H1 (cell line): ENCODE data around the gene ZNF407. TPM values are rescaled to one million over a fixed set of nuclear protein-coding genes. Genes with fewer than 3 reads are reported as not detected.
A peak's percentile ranks its signal among the peaks of the same experiment; 100 is the strongest.

ENCODE experiments used
- CTCF ChIA-PET: fragments of 300-600 bp; sonication (Branson Sonifier 250); formaldehyde crosslinking; loops from one replicate; lab custom pipeline; 2021; ENCODE audit not compliant: partially characterized antibody; lab: Charles Lee
- POLR2A ChIA-PET: fragments of 300-600 bp; sonication (Branson Sonifier 250); formaldehyde crosslinking; loops from one replicate; lab custom pipeline; 2021; ENCODE audit warnings: inconsistent platforms; ENCODE audit not compliant: partially characterized antibody; lab: Charles Lee
- DNase-seq, 2 experiments: peaks; one replicate each; pipeline versions ENCODE4 v3.0.0 to v3.0.0-alpha.2; 2010 to 2022; ENCODE audit warnings: low spot score in 2 of 2, low read depth in 1 of 2, mixed read lengths in 1 of 2
- FAIRE-seq: peaks from 2 replicates; lab custom pipeline; 2011; peaks lifted over from hg19 to GRCh38; lab: Jason Lieb, UNC
- H2AFZ ChIP-seq: 2 replicates; pipeline ENCODE4 v1.8.1; 2012; ENCODE audit warnings: low read length, inconsistent platforms
- H2AK5ac ChIP-seq: 2 replicates; pipeline ENCODE4 v1.6.1; 2013; ENCODE audit warnings: low read depth, low read length
- H2BK120ac ChIP-seq: replicated peaks from 2 replicates; pipeline ENCODE3; 2013; ENCODE audit warnings: low read depth, low read length, inconsistent platforms
- H2BK12ac ChIP-seq: 2 replicates; pipeline ENCODE4 v1.6.1; 2013; ENCODE audit warnings: low read depth, low read length
- H2BK15ac ChIP-seq: 2 replicates; pipeline ENCODE4 v1.6.1; 2013; ENCODE audit warnings: low read length
- H2BK20ac ChIP-seq: 2 replicates; pipeline ENCODE4 v1.6.1; 2013; ENCODE audit warnings: low read length
- H2BK5ac ChIP-seq: 2 replicates; pipeline ENCODE4 v1.6.1; 2013; ENCODE audit warnings: low read depth, low read length
- H3K14ac ChIP-seq: 2 replicates; pipeline ENCODE4 v1.6.1; 2013; ENCODE audit warnings: inconsistent platforms; ENCODE audit not compliant: insufficient read length
- H3K18ac ChIP-seq: 2 replicates; pipeline ENCODE4 v1.6.1; 2013; ENCODE audit warnings: low read length; ENCODE audit errors: extremely low read depth
- H3K23ac ChIP-seq: 2 replicates; pipeline ENCODE4 v1.6.1; 2013; ENCODE audit warnings: inconsistent platforms; ENCODE audit not compliant: insufficient read length
- H3K23me2 ChIP-seq: 2 replicates; pipeline ENCODE4 v1.6.1; 2013; ENCODE audit warnings: low read depth, low read length
- H3K27ac ChIP-seq: 2 replicates; pipeline ENCODE4 v1.6.1; 2011; ENCODE audit warnings: low read depth, low read length, inconsistent platforms
- H3K27me3 ChIP-seq, 4 experiments: replicated peaks in 1 of 4; 1 replicate in 1 of 4; 2 replicates in 3 of 4; pipeline versions ENCODE4 v1.6.1 to v1.8.1; 2011 to 2013; ENCODE audit warnings: low read length in 3 of 4, mild to moderate bottlenecking in 3 of 4, inconsistent platforms in 2 of 4, mixed read lengths in 2 of 4, moderate library complexity in 1 of 4; ENCODE audit not compliant: control insufficient read depth in 3 of 4, insufficient read depth in 3 of 4; ENCODE audit errors: extremely low read depth in 1 of 4
- H3K36me3 ChIP-seq, 4 experiments: 2 replicates each; pipeline versions ENCODE4 v1.6.1 to v1.8.1; 2011 to 2013; ENCODE audit warnings: mild to moderate bottlenecking in 4 of 4, low read length in 3 of 4, moderate library complexity in 2 of 4, control low read depth in 1 of 4, inconsistent platforms in 1 of 4; ENCODE audit not compliant: insufficient read depth in 4 of 4, control insufficient read depth in 2 of 4
- H3K4ac ChIP-seq: replicated peaks from 2 replicates; pipeline ENCODE3; 2013; ENCODE audit warnings: low read length, low read depth, mixed read lengths, inconsistent platforms; ENCODE audit not compliant: insufficient read length
- H3K4me1 ChIP-seq, 4 experiments: replicated peaks in 1 of 4; 1 replicate in 1 of 4; 2 replicates in 3 of 4; pipeline versions ENCODE4 v1.6.1 to v1.8.1; 2011 to 2013; ENCODE audit warnings: low read length in 3 of 4, inconsistent platforms in 2 of 4, mixed read lengths in 1 of 4; ENCODE audit not compliant: insufficient read depth in 4 of 4, control insufficient read depth in 3 of 4
- H3K4me2 ChIP-seq, 2 experiments: 2 replicates each; pipeline versions ENCODE4 v1.6.1 to v1.8.1; 2011 to 2013; ENCODE audit warnings: low read depth in 2 of 2, low read length in 2 of 2, control low read depth in 1 of 2, inconsistent platforms in 1 of 2, mild to moderate bottlenecking in 1 of 2; ENCODE audit not compliant: insufficient read depth in 1 of 2
- H3K4me3 ChIP-seq, 4 experiments: fragments of 200-600, 300-600 bp in 1 of 4; sonication (generic), shearing (Covaris generic), sonication (Bioruptor Twin) in 1 of 4; 2 replicates each; pipeline versions ENCODE4 v1.5.1 to v1.8.1; 2011 to 2016; ENCODE audit warnings: low read length in 4 of 4, low read depth in 3 of 4, control low read depth in 2 of 4, inconsistent platforms in 2 of 4, mild to moderate bottlenecking in 2 of 4, mixed read lengths in 1 of 4, moderate library complexity in 1 of 4; ENCODE audit not compliant: insufficient read depth in 2 of 4; ENCODE audit errors: extremely low read depth in 1 of 4
- H3K56ac ChIP-seq: replicated peaks from 2 replicates; pipeline ENCODE3; 2013; ENCODE audit warnings: low read depth, mild to moderate bottlenecking, mixed read lengths, low read length, inconsistent platforms; ENCODE audit not compliant: insufficient read length
- H3K79me1 ChIP-seq: 2 replicates; pipeline ENCODE4 v1.6.1; 2013; ENCODE audit warnings: low read depth, low read length, control low read depth
- H3K79me2 ChIP-seq, 2 experiments: 2 replicates each; pipeline versions ENCODE4 v1.6.1 to v1.8.1; 2012 to 2013; ENCODE audit warnings: low read length in 2 of 2, mild to moderate bottlenecking in 2 of 2, inconsistent platforms in 1 of 2; ENCODE audit not compliant: insufficient read depth in 2 of 2, control insufficient read depth in 1 of 2
- H3K9ac ChIP-seq, 4 experiments: replicated peaks in 1 of 4; 1 replicate in 1 of 4; 2 replicates in 3 of 4; pipeline versions ENCODE4 v1.6.1 to v1.8.1; 2011 to 2013; ENCODE audit warnings: low read depth in 3 of 4, low read length in 3 of 4, control low read depth in 2 of 4, mild to moderate bottlenecking in 2 of 4, moderate library complexity in 2 of 4, inconsistent platforms in 1 of 4; ENCODE audit errors: extremely low read depth in 1 of 4
- H3K9me3 ChIP-seq, 2 experiments: 2 replicates each; pipeline versions ENCODE4 v1.6.1 to v1.8.1; 2012 to 2013; ENCODE audit warnings: mild to moderate bottlenecking in 2 of 2, moderate library complexity in 2 of 2, control low read depth in 1 of 2, inconsistent platforms in 1 of 2, low read depth in 1 of 2, low read length in 1 of 2, mixed read lengths in 1 of 2; ENCODE audit not compliant: insufficient read depth in 2 of 2
- H4K20me1 ChIP-seq, 2 experiments: replicated peaks in 1 of 2; 2 replicates each; pipeline versions ENCODE3 to v1.8.1; 2011 to 2013; ENCODE audit warnings: inconsistent platforms in 2 of 2, low read length in 2 of 2, mild to moderate bottlenecking in 1 of 2; ENCODE audit not compliant: insufficient read depth in 2 of 2, control insufficient read depth in 1 of 2
- H4K5ac ChIP-seq: 2 replicates; pipeline ENCODE4 v1.6.1; 2013; ENCODE audit warnings: low read length, low read depth, mixed read lengths, inconsistent platforms; ENCODE audit not compliant: insufficient read length
- H4K8ac ChIP-seq: 2 replicates; pipeline ENCODE4 v1.8.0; 2013; ENCODE audit warnings: mild to moderate bottlenecking, moderate library complexity, low read length, inconsistent platforms; ENCODE audit not compliant: insufficient read depth; ENCODE audit errors: extremely low read depth
- H4K91ac ChIP-seq: replicated peaks from 2 replicates; pipeline ENCODE3; 2013; ENCODE audit warnings: low read length, mixed read lengths, inconsistent platforms; ENCODE audit not compliant: insufficient read length
- CTBP2 ChIP-seq: IDR thresholded peaks from 2 replicates; pipeline ENCODE4 v1.7.0; 2011; ENCODE audit warnings: borderline replicate concordance, mild to moderate bottlenecking, moderate library complexity, mixed read lengths, low read length; ENCODE audit not compliant: insufficient read depth, insufficient read length
- EGR1 ChIP-seq: IDR thresholded peaks from 2 replicates; pipeline ENCODE4 v1.6.1; 2011; ENCODE audit warnings: low read depth, low read length, borderline replicate concordance
- KDM1A ChIP-seq: fragments of 200-600, 300-600 bp; sonication (generic); IDR thresholded peaks from 2 replicates; pipeline ENCODE4 v1.7.1; 2016; ENCODE audit warnings: mild to moderate bottlenecking, low read length, borderline replicate concordance
- MAX ChIP-seq: IDR thresholded peaks from 2 replicates; pipeline ENCODE4 v1.6.1; 2012; ENCODE audit warnings: inconsistent platforms
- POLR2A ChIP-seq, 2 experiments: IDR thresholded peaks; 1 replicate in 1 of 2; 2 replicates in 1 of 2; pipeline ENCODE4 v1.6.1; 2011; ENCODE audit warnings: low read depth in 2 of 2, low read length in 2 of 2, mild to moderate bottlenecking in 2 of 2; ENCODE audit errors: control extremely low read depth in 1 of 2
- RNF2 ChIP-seq: fragments of 200-900, 300-1000 bp; sonication (generic); IDR thresholded peaks from 2 replicates; pipeline ENCODE4 v1.7.1; 2016; ENCODE audit warnings: borderline replicate concordance, low read depth, mild to moderate bottlenecking, antibody characterized with exemption, low read length; ENCODE audit not compliant: poor library complexity, severe bottlenecking; ENCODE audit errors: missing control alignments
- TBP ChIP-seq: IDR thresholded peaks from 2 replicates; pipeline ENCODE4 v1.6.1; 2011; ENCODE audit warnings: low read depth, low read length, improper control_type of control experiment
- WGBS, 2 experiments: shearing (Covaris generic) in 1 of 2; methylation state at CpG; one replicate each; pipeline versions ENCODE4 v1.1.6 to v1.1.7; 2013 to 2015; ENCODE audit warnings: low lambda C conversion rate in 2 of 2, mixed read lengths in 2 of 2, inconsistent platforms in 1 of 2, low coverage in 1 of 2, missing lambda C conversion rate in 1 of 2; ENCODE audit not compliant: insufficient replicate concordance in 2 of 2, insufficient coverage in 1 of 2, insufficient read length in 1 of 2; ENCODE audit errors: extremely low coverage in 1 of 2, missing lambda C conversion rate in 1 of 2; 5-methylcytosine and 5-hydroxymethylcytosine counted together
- polyA plus RNA-seq, 7 experiments: library from polyadenylated mRNA; depleted of rRNA in 3 of 7; stranded (reverse) in 5 of 7; unstranded in 2 of 7; fragments of >200 nt in 5 of 7; fragments of 200-250 nt in 2 of 7; gene quantifications; 1 replicate in 5 of 7; 2 replicates in 1 of 7; 4 replicates in 1 of 7; pipeline versions ENCODE4 v1.2.1 to v1.2.3, GENCODE V29; 2011 to 2013; ENCODE audit warnings: missing spikeins in 2 of 7, mixed read lengths in 2 of 7
- total RNA-seq: library from RNA; stranded (reverse); fragmentation: NEBNext Ultra II Directional; extraction: Animal tissue kit (Norgen Biotek cat#: 25700); gene quantifications from 2 replicates; pipeline ENCODE4 v1.2.1, GENCODE V29; 2021

Gene ZNF407
- total and polyA plus RNA-seq, 2 of the 8 experiments (the other 6 are each of a cell fraction or from before 2014, with no cell fraction given): 1.5 to 6.8 TPM

GRCh38 chr18:75089748-75090327 is 492.2 kb downstream of the ZNF407 start:
- Histone ChIP-seq H3K79me1 (no peaks in the 10 kb centered on the region), H3K4me3 (no peak overlapping the region), H3K14ac (no peak overlapping the region), H3K4me2 (no peak overlapping the region), H3K79me2 (no peaks in the 10 kb centered on the region), H4K5ac (no peak overlapping the region), H2BK12ac (peak overlapping the region; percentile 80; the same call in 1 of the 2 replicates), H4K8ac (peak overlapping the region; percentile 51; the same call in 1 of the 2 replicates), H3K9me3 (peaks cover 6% of the 10 kb centered on the region in 2 experiments; a peak in 3 of 4 replicates), H2BK20ac (no peak overlapping the region), H2BK15ac (no peak overlapping the region), H4K20me1 (no peaks in the 10 kb centered on the region), H2BK120ac (no peak overlapping the region), H2AK5ac (no peak overlapping the region), H3K18ac (no peak overlapping the region), H3K9ac (no peak overlapping the region), H3K36me3 (no peaks in the 10 kb centered on the region), H2BK5ac (no peak overlapping the region), H3K4ac (no peak overlapping the region), H4K91ac (no peak overlapping the region), H3K23me2 (no peaks in the 10 kb centered on the region), H2AFZ (peak overlapping the region; percentile 85), H3K23ac (no peak overlapping the region), H3K27me3 (no peaks in the 10 kb centered on the region), H3K56ac (no peak overlapping the region), H3K27ac (no peak overlapping the region), H3K4me1 (no peaks in the 10 kb centered on the region; a peak in 2 of 7 replicates)
- peak in 1 of 2 experiments; percentile 52 for DNase-seq
- ChIA-PET CTCF (no interaction called here), POLR2A (no interaction called here)
- WGBS, 2 experiments: 89% methylated on average over 29 of the region's 31 CpGs; no CpG with 5 or more reads in 1 of the 2 experiments
- FAIRE-seq: no peak
- TF ChIP-seq RNF2 (no peak), EGR1 (no peak), KDM1A (no peak), TBP (no peak), MAX (no peak), CTBP2 (no peak), POLR2A (IDR thresholded peaks at IDR 0.05; ENCODE audit: control extremely low read depth in 1 of 2, low read depth in 2 of 2, low read length in 2 of 2) (no peak)
